Measurements from ENCODE around the gene KAT2B. TPM values are rescaled to one million over a fixed set of nuclear protein-coding genes. Genes with fewer than 3 reads are reported as not detected.

Gene KAT2B
- total and polyA plus RNA-seq, 2 of the 8 experiments (the other 6 are each of a cell fraction or from before 2014, with no cell fraction given) = 0.24 to 0.91 TPM

DNA sequence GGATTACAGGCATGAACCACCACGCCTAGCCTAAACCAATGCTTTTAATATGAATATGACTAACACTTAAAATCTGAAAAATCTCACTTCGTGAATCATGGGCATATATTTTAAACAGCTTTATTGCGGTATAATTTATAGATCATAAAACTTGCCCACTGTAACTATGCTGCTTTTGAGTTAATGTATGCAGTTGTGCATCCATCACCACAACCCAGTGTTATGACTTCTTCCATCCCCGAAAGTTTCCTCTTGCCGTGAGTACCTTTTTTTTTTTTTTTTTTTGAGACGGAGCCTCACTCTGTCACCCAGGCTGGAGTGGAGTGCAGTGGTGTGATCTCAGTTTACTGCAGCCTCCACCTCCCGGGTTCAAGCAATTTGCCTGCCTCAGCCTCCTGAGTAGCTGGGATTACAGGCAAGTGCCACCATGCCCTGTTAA, 7.1 kb downstream of the KAT2B start (continued):
- no peak for TF ChIP-seq EP300 (IDR thresholded peaks at IDR 0.05; ENCODE audit: borderline replicate concordance in 1 of 2, low read depth in 2 of 2, low read length in 2 of 2)
- TF ChIP-seq SP1 (IDR thresholded peaks at IDR 0.05; ENCODE audit: low read depth, low read length) = no peak
